Large intestine (tissue), 12 donors: Measurements from ENCODE around the gene DAAM1. TPM values are rescaled to one million over a fixed set of nuclear protein-coding genes. Genes with fewer than 3 reads are reported as not detected.

Experiments
- DNase-seq, 2 donors: peaks; one replicate each; pipeline versions ENCODE4 v3.0.0 to v3.0.0-alpha.2; 2013
- H3K27ac ChIP-seq: one replicate; pipeline ENCODE4 v1.5.1; 2013; ENCODE audit warnings: low read length
- H3K27me3 ChIP-seq: 2 replicates; pipeline ENCODE4 v1.6.1; 2013; ENCODE audit warnings: low read length; ENCODE audit not compliant: control insufficient read depth, insufficient read depth
- H3K36me3 ChIP-seq: 2 replicates; pipeline ENCODE4 v1.6.1; 2013; ENCODE audit warnings: low read length; ENCODE audit not compliant: control insufficient read depth, insufficient read depth
- H3K4me1 ChIP-seq: one replicate; pipeline ENCODE4 v1.6.1; 2013; ENCODE audit warnings: low read length; ENCODE audit not compliant: control insufficient read depth, insufficient read depth
- H3K4me3 ChIP-seq: one replicate; pipeline ENCODE4 v1.5.1; 2013; ENCODE audit warnings: low read length
- H3K9me3 ChIP-seq: one replicate; pipeline ENCODE4 v1.6.1; 2013; ENCODE audit warnings: mild to moderate bottlenecking, low read depth, low read length, moderate library complexity; ENCODE audit not compliant: control insufficient read depth
- WGBS: methylation state at CpG from one replicate; pipeline ENCODE4 v1.1.5; 2013; ENCODE audit warnings: low lambda C conversion rate; ENCODE audit not compliant: insufficient coverage; 5-methylcytosine and 5-hydroxymethylcytosine counted together
- long read RNA-seq, 11 donors: transcript quantifications; one replicate each; lab custom pipeline, GENCODE V29; 2026
- polyA plus RNA-seq: library from polyadenylated mRNA; unstranded; fragments of 120-200 nt; gene quantifications from one replicate; pipeline ENCODE4 v1.2.1, GENCODE V29; 2013

The DAAM1 gene
- polyA plus RNA-seq = 37.9 TPM
- long read RNA-seq, donor 1, full-length matches to known transcripts = 2 of 2 reads
- long read RNA-seq, donor 1, partial matches to known transcripts = 0 of 2 reads
- long read RNA-seq, donor 1, other reads (novel, unspliced or antisense) = 0 of 2 reads
- long read RNA-seq, donor 2, full-length matches to known transcripts = 5 of 5 reads
- long read RNA-seq, donor 2, partial matches to known transcripts = 0 of 5 reads
- long read RNA-seq, donor 2, other reads (novel, unspliced or antisense) = 0 of 5 reads
- long read RNA-seq, donor 3 = 0 reads
- long read RNA-seq, donor 4 = 0 reads
- long read RNA-seq, donor 5, full-length matches to known transcripts = 2 of 2 reads
- long read RNA-seq, donor 5, partial matches to known transcripts = 0 of 2 reads
- long read RNA-seq, donor 5, other reads (novel, unspliced or antisense) = 0 of 2 reads
- long read RNA-seq, donor 6, full-length matches to known transcripts = 4 of 11 reads
- long read RNA-seq, donor 6, partial matches to known transcripts = 7 of 11 reads
- long read RNA-seq, donor 6, other reads (novel, unspliced or antisense) = 0 of 11 reads
- long read RNA-seq, donor 7, partial matches to known transcripts = 0 of 1 reads
- long read RNA-seq, donor 7, other reads (novel, unspliced or antisense) = 0 of 1 reads
- long read RNA-seq, donor 8, full-length matches to known transcripts = 5 of 13 reads
- long read RNA-seq, donor 8, partial matches to known transcripts = 8 of 13 reads
- long read RNA-seq, donor 8, other reads (novel, unspliced or antisense) = 0 of 13 reads
- long read RNA-seq, donor 9, full-length matches to known transcripts = 5 of 5 reads
- long read RNA-seq, donor 9, partial matches to known transcripts = 0 of 5 reads
- long read RNA-seq, donor 9, other reads (novel, unspliced or antisense) = 0 of 5 reads
- long read RNA-seq, donor 10, full-length matches to known transcripts = 4 of 4 reads
- long read RNA-seq, donor 10, partial matches to known transcripts = 0 of 4 reads
- long read RNA-seq, donor 10, other reads (novel, unspliced or antisense) = 0 of 4 reads
- long read RNA-seq, donor 11, full-length matches to known transcripts = 4 of 4 reads
- long read RNA-seq, donor 11, partial matches to known transcripts = 0 of 4 reads
- long read RNA-seq, donor 11, other reads (novel, unspliced or antisense) = 0 of 4 reads

DNA sequence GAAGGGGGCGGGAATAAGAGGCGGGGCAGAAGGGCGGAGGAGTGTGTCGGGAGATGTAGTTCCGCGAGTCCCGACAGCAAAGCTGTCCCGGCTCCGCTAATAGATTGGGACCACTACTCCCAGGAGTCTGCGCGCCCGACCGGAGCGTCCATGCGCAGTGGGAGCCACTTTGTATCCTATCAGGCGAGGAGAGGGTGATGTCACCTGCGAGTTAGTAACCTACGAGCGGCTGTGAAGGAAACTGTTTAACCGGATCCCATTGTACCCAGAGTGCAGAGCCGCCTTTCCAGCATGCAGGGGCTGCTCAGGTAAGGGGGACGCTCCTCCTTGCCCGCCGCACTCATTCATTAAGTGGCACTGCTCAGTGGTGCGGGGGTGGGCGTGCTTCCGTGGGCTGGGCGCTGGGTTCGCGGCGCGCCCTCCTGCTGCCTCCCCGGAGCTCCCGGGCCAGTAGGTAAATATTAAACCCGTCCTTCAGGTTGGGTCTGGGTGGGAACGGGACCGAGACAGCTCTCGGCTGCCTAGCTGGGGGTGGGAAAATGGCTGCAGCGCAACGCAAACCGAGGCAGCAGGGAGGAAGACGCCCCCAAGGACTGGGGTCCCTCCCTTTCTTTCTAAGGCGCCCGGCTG, at the start of gene DAAM1:
TSS of gene DAAM1 (plus strand) at position 207 of the 630 bp plus-strand sequence. CDS start 74,811 bp downstream, outside the sequence.
- Histone ChIP-seq H3K4me1 (peaks cover 6% of the 10 kb centered on the region), H3K4me3 (peak within 1 kb of the TSS; percentile 84), H3K27me3 (no peaks in the 10 kb centered on the region), H3K9me3 (no peaks in the 10 kb centered on the region), H3K36me3 (no peaks in the 10 kb centered on the region), H3K27ac (peak within 1 kb of the TSS; percentile 97)
- no CpG with 5 or more reads among the region's 44 CpGs for WGBS
- DNase-seq = peak; percentile 99

DNA sequence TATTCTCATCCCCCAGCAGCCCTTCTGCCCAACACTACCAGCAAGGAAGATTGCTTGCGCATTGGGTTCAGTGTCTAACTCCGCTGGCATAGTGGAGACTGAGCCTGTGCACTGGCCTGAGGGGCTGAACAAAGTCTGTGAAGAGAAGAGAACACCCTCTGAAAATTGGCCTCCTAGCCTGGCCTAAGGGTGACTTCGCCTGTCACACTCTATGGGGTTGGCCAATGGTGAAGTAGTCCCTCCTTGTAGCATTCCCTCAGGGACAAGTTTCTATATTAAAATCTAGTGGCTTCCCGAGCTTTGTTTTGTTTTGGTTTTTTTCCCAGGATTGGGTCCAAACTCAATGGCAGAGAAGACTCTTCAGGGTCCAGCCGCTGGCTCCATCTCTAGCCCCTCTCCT, 49.1 kb upstream of the DAAM1 start:
- Histone ChIP-seq H3K27me3 (no peaks in the 10 kb centered on the region), H3K4me3 (no peak overlapping the region), H3K36me3 (no peaks in the 10 kb centered on the region), H3K4me1 (no peaks in the 10 kb centered on the region), H3K9me3 (no peaks in the 10 kb centered on the region), H3K27ac (no peak overlapping the region)
- DNase-seq = no peak
- WGBS = no CpG with 5 or more reads among the region's 5 CpGs

DNA sequence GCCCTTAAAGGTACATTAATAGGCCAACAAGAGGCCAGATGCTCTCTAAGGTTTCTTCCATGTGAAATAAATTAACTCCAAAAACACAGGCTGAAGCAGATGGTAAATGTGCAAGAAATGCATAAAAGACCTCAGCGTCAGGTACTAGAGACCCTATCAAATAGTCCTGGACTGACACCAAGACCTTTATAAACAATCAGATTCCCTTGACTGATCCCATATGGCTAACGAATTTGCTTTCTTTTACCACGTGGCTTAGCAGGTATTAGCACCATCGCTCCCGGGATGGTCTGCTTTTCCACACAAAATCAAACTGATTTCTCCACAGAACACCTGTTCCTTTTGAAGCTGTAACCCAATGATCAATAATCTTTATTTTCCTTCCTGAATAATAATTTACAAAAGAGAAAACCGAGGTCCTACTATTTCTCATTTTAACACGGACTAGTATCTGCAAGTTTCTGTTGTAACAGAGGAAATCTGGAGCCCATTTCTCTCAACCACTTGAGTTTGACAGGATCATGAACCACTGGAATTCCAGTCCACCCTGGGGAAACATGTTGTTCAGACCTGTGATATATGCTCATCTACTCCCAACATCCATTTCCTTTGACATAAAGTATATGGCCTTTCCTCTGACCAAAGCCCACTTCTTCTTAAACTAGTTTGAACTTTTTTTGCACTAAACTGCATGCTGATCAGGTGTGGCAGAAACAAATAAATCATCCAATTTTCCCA, 48.2 kb upstream of the DAAM1 start:
- Histone ChIP-seq H3K4me1 (no peaks in the 10 kb centered on the region), H3K36me3 (no peaks in the 10 kb centered on the region), H3K4me3 (no peak overlapping the region), H3K27ac (no peak overlapping the region), H3K27me3 (no peaks in the 10 kb centered on the region), H3K9me3 (no peaks in the 10 kb centered on the region)
- DNase-seq = no peak
- WGBS = 76% methylated on average over 3 of the region's 7 CpGs

DNA sequence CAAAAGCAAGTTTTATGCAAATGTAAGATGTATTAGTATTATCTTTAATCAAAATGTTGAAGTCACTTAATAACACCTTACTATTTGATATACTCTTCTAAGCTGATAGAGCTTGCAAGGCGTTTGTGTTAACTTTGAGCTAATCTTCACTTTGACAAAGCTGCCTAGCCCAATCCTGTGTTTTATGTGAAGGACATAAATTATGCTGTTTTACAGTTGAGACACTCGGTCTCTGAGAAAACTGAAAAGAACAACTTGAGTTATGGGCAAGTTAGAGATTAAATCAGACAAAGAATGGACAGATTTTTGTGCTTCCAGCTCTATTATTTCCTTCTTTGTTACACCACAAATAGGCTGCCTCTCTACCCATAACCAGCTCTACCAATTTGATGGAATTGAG, 42.0 kb upstream of the DAAM1 start:
- Histone ChIP-seq H3K27ac (no peak overlapping the region), H3K27me3 (no peaks in the 10 kb centered on the region), H3K36me3 (no peaks in the 10 kb centered on the region), H3K9me3 (no peaks in the 10 kb centered on the region), H3K4me3 (no peak overlapping the region), H3K4me1 (no peaks in the 10 kb centered on the region)
- WGBS = 100% methylated on average over 1 of the region's 2 CpGs
- no peak for DNase-seq

DNA sequence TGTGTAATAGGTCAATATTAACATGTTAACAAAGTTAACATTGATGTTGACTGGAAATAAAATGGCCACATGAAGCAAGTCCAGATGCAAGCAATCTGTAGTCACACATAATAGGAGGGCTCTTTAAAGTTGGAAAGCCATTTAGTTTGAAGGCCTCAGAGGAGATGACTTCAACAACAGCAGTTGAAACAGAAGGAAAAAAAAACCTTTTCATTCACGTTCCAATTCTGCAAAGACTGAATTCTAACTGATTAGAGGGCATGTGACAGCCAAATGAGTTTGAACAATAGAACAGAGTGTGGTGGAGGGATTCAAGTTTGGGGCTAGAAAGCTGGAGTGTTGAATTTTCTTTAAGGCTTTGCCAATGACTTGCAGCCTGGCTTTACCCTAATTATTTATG, 41.5 kb upstream of the DAAM1 start:
- no CpG with 5 or more reads among the region's 1 CpG for whole genome bisulfite sequencing
- Histone ChIP-seq H3K27me3 (no peaks in the 10 kb centered on the region), H3K36me3 (no peaks in the 10 kb centered on the region), H3K4me3 (no peak overlapping the region), H3K4me1 (no peaks in the 10 kb centered on the region), H3K27ac (no peak overlapping the region), H3K9me3 (no peaks in the 10 kb centered on the region)
- no peak for DNase-seq

DNA sequence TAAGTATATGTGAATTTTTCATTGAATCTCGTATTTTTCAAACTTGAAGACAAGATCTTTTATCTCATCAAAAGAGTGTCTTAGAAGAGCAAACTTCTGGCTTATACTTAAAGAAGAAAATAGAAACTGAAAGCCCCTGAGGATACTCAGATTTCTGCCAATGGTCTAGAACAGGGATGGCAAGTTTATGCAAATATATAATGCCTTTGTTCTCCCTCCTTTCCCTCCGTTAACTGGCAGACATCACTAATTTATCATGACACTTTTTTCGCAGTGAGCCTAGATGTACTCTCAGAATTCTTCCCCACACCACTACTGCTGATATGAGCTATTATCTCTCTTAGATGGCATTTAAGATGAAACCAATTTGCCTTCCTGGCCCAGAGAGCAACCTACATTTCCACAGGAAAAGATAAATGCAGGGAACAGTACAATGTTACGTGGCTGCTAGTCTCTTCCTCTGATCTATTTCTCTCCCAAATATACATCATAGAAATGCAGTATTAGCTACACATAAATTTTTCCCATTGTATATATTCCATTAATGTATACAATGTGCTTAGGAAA, 40.0 kb upstream of the DAAM1 start:
- no peaks in the 10 kb centered on the region for H3K27me3 ChIP-seq

DNA sequence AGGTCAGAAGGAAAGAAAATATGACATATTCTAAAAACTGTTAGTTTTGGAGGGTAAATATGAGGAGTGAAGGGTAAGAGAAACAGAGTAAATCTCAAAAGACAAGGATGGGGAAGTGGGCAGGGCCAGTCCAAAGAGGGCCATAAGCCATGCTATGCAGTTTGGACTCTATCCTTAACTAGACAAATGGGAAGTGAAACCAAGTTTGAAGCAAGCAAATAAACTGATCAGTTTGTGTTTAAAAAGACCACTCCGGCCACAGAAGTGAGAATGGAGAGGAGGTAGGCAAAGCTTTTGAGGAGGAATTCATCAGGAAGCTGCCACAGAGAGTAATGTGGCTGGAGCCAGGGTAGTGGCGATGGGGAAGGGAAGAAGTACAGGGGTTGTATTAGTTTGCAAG, 37.5 kb upstream of the DAAM1 start:
- no peak overlapping the region for H3K4me3 ChIP-seq
- H3K36me3 ChIP-seq = no peaks in the 10 kb centered on the region
- 60% methylated on average over 1 of the region's 2 CpGs for WGBS
- H3K9me3 ChIP-seq = no peaks in the 10 kb centered on the region
- DNase-seq = no peak
- no peak overlapping the region for H3K27ac ChIP-seq
- no peaks in the 10 kb centered on the region for H3K4me1 ChIP-seq
- no peaks in the 10 kb centered on the region for H3K27me3 ChIP-seq

More for the DNA sequence above, 40.0 kb upstream of the DAAM1 start:
- WGBS = 80% methylated on average over 2 of the region's 4 CpGs
- Histone ChIP-seq H3K4me1 (no peaks in the 10 kb centered on the region), H3K27ac (no peak overlapping the region), H3K9me3 (no peaks in the 10 kb centered on the region), H3K36me3 (no peaks in the 10 kb centered on the region), H3K4me3 (no peak overlapping the region)
- no peak for DNase-seq

DNA sequence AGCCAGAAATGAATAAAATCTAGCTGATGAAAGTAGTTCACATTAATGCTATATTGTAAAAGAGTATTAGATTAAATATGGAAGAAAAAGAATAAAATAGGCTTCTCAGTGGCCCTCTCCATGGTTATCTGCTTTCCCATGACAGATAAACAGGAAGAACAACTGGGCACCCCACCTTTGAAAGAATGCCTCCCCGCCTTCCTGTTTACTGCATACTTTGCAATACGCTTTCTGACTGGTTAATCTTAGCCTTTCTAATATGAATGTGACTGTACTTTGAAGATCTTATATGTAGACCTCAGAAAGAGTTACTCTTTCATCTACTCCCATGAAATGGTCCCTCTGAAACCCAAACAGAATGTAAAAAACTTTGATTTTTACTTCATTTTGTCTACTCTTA, 34.1 kb upstream of the DAAM1 start:
- no peak overlapping the region for H3K27ac ChIP-seq

DNA sequence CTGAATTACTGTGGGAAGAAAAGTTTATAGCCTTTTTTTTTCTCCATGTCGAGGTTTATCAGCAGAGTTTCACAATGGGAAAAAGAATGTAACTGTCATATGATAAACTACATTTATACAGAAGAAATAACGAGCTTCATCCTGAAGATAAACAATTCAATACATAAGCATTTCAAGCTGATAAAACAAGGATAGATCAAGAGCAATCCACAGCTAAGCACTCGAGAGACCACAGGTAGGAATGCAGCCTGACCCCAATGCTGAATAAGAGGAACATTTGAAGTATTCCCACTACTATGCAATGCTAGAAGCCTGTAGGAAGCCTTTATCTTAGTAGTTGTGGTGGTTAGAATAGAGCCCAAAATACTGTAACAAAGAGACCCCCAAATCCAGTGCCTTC, 32.6 kb upstream of the DAAM1 start:
- DNase-seq = no peak
- Histone ChIP-seq H3K4me1 (peaks cover 5% of the 10 kb centered on the region), H3K4me3 (no peak overlapping the region), H3K9me3 (no peaks in the 10 kb centered on the region), H3K36me3 (no peaks in the 10 kb centered on the region), H3K27ac (no peak overlapping the region), H3K27me3 (no peaks in the 10 kb centered on the region)
- no CpG with 5 or more reads among the region's 3 CpGs for WGBS

More for the DNA sequence above, 34.1 kb upstream of the DAAM1 start:
- no peaks in the 10 kb centered on the region for H3K27me3 ChIP-seq
- no peaks in the 10 kb centered on the region for H3K36me3 ChIP-seq
- no peaks in the 10 kb centered on the region for H3K4me1 ChIP-seq
- H3K9me3 ChIP-seq = no peaks in the 10 kb centered on the region
- no peak for DNase-seq
- no CpG with 5 or more reads among the region's 2 CpGs for WGBS
- H3K4me3 ChIP-seq = no peak overlapping the region
